GM19240 (cell line): ENCODE data around the gene UHRF1.
"Not testable (repeated sequence)": the region's sequence is repeated elsewhere in the genome, so short reads cannot be mapped to it uniquely, and the experiment has no call there.

Experiments used
- DNase-seq: peaks from one replicate; pipeline ENCODE4 v3.0.0; 2011; ENCODE audit warnings: low spot score; ENCODE audit not compliant: insufficient read length

Gene UHRF1

DNA sequence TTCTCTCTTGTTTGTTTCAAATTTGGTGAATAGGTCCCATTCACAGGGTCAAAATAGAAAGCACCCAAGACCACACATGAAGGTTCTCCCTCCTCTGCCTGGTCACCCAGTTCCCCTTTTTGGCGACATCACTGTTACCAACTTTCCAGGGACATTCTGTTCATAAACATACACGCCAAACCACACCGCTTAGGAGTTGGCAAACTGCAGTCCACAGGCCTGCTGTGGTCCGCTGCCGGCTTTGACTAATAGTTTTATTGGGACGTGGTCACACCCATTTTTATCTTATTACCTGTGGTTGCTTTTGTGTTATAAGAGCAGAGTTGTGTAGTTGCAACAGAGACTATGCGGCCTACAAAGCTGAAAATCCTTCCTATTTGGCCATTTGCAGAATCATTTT lies 24.2 kb downstream of the UHRF1 start:
- no peak for DNase-seq

DNA sequence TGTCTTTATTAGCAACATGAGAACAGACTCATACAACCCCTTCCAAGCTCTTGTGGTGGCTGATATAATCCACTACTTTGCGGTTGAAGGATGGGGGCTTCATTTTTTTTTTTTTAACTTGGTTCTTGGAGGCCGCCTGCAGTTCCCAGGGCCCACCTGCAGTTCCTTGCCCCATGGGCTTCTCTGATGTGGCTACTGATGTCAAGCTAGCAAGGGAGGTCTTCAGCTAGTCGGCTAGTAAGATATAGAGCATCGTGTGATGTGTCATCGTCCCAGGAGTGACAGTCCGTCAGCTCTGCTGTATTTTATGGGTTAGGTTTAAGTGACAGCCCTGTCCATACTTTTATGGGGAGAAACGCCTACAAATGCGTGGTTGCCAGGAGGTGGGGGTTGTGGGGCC lies 26.1 kb downstream of the UHRF1 start:
- no peak for DNase-seq

DNA sequence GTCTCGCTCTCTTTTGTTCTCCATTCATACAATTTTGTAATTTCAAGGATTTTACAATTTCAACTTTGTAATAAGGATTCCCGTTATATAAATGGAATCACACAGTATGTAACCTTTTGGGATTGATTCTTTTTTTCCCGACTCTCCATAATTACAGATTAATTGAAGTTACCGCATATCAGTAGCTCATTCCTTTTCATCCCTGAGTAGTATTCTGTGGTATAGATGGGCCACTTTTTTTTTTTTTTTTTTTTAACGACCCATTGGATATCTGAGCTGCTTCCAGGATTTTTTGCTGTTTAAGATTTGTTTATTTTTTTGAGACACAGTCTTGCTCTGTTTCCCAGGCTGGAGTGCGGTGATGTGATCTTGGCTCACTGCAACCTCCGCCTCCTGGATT lies 27.8 kb downstream of the UHRF1 start:
- DNase-seq = no peak

DNA sequence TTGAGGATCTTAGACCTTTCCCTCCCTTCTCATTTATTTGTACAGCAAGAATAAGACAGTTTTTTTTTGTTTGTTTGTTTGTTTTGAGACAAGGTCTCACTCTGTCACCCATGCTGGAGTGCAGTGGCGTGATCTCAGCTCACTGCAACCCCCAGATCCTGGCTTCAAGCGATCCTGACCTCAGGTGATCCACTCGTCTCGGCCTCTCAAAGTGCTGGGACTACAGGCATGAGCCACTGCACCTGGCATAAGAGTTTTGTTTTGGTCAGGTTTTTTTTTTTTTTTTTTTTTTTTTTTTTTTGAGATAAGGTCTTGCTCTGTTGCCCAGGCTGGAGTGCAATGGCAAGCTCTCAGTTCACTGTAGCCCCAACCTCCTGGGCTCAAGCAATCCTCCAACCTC lies 29.2 kb downstream of the UHRF1 start:
- DNase-seq = not testable (repeated sequence)

DNA sequence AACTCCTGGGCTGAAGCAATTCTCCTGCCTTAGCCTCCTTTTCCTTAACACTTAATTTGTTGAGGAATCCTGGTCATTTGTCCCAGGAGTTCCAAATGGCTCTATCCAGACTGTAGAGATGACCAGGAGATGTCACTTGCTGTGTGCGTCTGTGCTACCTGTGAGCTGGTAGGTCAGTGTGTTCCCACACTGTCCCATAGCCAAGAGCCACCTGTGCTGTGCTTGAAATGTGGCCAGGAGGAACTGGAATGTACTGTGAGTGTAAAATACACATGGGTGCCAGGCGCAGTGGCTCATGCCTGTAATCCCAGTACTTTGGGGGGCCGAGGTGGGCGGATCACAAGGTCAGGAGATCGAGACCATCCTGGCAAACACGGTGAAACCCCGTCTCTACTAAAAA lies 30.2 kb downstream of the UHRF1 start:
- DNase-seq = no peak

DNA sequence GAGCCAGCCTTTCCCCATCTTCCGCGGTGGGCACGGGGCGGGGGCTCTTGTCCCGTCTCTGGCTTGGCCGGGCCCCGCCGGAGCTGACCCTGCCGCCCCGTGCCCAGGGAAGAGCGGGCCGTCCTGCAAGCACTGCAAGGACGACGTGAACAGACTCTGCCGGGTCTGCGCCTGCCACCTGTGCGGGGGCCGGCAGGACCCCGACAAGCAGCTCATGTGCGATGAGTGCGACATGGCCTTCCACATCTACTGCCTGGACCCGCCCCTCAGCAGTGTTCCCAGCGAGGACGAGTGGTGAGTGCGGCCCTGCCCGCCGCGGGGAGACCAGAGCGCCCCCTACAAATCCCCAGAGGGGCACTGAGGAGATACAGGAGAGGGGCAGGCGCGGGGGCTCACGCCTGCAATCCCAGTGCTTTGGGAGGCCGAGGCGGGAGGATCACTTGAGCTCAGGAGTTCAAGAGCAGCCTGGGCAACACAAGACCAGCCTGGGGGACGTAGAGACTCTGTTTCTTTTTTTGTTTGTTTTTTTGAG lies 32.4 kb downstream of the UHRF1 start:
- DNase-seq = not testable (repeated sequence)

DNA sequence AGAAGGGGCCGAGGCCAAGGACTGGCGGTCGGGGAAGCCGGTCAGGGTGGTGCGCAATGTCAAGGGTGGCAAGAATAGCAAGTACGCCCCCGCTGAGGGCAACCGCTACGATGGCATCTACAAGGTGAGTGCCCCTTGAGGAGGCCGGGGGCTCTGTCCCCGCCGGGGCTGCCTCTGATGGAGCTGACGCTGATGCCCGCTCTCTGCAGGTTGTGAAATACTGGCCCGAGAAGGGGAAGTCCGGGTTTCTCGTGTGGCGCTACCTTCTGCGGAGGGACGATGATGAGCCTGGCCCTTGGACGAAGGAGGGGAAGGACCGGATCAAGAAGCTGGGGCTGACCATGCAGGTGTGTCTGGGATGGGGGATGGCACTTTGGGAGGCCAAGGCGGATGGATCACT lies 41.3 kb downstream of the UHRF1 start:
- not testable (repeated sequence) for DNase-seq

DNA sequence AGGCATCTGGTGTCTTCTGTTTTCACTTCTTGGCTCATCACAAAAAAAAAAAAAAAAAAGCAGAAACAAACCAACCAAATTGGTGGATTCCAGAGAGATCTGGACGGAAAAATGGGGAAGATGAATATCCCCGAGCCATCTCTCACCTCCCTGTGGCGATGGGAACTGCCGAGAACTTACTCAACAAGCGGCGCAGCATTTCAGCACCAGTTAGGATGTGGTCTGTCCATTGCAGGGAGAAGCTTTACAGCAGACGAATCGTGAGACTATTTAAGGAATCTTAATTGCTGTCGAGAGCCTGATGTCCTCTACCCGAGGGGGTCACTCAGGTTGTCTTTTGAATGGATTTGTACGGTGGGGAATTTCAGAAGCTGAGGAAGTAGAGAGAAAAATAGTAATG lies 42.4 kb downstream of the UHRF1 start:
- no peak for DNase-seq

DNA sequence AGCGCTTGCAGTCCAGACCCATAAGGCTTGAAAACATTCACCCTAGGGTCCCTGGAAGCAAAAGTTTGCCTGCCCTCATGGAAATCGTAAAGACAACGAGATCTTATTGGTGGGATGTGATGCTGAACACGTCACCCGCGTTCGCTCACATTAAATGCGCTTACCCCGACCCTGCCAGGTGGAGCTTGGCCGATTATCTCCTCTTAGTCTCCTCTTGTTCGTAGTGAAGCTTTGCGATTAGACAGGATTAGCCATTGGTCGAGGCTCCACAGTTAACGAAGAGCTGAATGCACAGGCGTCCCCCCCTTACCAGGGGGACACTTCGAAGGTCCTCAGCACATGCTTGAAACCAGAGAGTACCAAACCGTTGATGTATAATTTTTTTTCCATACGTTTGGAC lies 43.6 kb downstream of the UHRF1 start:
- no peak for DNase-seq

DNA sequence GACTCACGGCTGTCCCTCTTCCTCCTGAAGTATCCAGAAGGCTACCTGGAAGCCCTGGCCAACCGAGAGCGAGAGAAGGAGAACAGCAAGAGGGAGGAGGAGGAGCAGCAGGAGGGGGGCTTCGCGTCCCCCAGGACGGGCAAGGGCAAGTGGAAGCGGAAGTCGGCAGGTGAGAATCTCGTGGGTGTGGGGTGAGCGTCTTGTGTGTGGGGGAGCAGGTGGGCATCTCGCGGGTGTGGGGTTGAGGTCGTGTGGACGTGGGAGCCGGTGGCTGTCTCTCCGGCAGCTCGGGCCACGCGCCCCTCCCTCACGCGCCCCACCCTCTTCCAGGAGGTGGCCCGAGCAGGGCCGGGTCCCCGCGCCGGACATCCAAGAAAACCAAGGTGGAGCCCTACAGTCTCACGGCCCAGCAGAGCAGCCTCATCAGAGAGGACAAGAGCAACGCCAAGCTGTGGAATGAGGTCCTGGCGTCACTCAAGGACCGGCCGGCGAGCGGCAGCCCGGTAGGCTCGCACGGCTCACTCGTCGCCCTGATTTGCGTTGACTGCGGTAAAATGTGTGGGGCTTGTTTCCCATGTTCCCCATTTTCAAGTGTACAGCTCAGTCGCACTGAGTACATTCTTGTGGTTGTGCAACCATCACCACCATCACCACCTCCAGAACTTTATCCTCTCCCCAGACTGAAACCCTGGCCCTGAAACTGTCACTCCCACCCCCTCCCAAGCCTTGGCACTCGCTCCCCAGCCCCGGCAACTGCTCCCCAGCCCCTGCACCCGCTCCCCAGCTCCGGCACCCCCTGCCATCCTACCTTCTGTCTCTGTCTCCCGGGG lies 45.2 kb downstream of the UHRF1 start:
- DNase-seq = not testable (repeated sequence)

DNA sequence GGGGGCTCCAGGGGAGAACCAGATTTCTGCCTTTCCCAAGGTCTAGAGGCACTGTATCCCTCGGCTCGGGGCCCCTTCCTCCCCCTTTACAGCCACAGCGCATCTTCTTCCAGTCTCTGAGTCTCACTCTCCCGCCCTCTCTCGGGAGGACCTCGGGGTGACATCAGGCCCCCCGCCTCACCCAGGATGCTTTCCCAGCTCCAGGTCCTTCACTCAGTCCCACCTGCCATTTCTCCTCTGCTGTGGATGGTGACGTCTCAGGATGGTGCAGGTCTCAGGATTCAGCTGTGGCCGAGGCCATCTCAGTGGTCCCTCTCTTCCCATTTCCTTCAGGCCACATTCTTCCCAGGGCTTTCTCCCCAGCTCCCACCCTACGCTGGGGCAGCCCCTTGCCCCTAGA lies 46.0 kb downstream of the UHRF1 start:
- no peak for DNase-seq

DNA sequence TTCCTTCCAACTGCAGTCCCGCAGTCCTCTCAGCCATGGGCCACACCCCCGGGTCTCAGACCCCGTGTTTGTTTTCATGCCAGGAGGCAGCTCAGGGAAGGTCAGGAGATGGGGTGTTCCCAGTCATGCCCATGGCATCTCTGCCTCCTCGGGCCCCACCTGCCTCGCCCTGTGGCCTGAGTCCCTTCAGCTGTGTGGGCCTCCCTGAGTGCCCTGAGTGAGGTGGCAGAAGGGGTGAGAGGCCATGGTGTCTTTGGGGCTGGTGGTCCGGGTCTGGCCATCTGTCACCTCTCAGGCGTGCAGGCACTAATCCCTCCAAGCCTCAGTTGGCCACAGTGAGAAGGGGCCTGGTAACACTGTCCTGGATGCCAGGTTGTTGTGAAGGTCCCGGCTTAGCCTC lies 48.7 kb downstream of the UHRF1 start:
- DNase-seq = no peak

DNA sequence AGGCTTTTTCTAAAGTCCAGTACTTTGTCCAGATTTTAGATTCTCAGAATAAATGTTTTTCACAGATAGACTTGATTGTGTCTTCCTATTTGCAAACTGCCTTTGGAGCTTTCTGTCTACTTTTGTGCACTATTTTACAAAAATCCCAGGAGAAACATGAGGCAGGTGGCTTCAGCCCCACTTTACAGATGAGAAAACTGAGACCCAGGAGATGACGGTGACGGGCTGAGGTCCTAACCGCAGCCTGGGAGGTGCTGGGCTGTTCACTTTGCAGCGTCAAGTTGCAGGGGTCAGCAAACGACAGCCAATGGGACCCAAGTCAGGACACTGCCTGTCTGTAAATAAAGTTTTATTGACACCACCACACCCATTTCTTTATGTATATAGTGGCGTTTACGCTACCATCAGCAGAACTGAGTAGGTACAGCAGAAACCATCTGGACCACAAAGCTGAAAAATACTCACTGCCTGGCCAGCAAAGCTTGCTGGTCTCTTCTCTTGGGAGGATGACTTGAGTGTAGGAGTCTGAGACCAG lies 52.9 kb downstream of the UHRF1 start:
- no peak for DNase-seq

DNA sequence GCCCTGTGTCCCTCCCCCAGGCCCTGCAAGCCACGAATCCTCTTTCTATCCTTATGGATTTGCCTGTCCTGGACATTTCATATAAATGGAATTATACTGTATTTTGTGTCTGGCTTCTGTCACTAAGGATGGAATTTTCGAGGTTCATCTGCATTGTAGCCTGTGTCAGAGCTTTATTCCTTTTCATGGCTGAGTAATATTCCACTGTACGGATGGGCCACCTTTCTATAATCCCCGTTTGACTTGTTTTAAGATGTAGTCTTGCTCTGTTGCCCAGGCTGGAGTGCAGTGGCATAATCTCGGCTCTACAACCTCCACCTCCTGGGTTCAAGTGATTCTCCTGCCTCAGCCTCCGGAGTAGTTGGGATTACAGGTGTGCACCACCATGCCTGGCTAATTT lies 55.8 kb downstream of the UHRF1 start:
- DNase-seq = no peak

DNA sequence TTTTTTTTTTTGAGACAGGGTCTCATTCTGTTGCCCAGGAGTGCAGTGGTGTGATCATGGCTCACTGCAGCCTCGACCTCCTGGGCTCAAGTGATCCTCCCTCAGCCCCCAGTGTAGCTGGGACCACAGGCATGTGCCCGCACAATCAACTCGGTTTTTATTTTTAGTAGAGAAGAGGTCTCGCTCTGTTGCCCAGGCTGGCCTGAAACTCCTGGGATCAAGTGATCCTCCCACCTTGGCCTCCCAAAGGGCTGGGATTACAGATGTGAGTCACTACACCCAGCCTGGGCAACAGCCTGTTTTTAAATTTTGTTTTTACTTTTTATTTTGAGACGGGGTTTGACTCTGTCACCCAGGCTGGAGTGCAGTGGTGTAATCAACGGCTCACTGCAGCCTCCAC lies 57.3 kb downstream of the UHRF1 start:
- no peak for DNase-seq

DNA sequence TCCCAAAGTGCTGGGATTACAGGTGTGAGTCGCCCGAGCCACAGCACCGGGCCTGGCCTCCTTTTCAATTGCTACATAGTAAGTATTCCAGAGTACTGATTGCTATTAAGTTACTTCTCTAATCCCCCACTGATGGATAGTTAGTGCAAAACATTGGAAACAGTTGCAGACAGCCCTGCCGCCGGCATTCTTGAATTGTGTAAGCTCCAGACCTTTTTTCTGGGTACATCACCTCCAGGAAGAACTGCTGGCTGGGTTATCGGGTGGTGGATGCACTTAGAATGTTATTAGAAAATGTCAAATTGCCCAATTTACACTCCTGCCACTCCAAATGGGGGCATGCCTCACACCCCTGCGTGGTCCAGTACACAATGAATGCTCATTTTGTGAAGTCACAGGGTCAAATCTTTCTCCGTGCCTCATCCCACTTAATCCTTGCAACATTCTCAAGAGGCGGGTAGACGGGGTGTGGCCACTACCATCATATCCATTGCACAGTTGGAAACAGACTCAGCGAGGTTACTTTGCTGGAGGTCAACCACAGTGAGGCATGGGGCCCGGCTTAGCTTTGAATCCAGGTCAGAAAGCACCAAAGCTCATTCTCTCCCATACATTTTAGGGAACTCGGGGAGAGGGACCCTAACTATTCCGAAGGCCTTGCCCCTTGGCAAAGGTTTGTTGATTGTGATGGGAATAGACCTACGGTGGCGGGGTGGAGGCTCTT lies 58.6 kb downstream of the UHRF1 start:
- DNase-seq = no peak

DNA sequence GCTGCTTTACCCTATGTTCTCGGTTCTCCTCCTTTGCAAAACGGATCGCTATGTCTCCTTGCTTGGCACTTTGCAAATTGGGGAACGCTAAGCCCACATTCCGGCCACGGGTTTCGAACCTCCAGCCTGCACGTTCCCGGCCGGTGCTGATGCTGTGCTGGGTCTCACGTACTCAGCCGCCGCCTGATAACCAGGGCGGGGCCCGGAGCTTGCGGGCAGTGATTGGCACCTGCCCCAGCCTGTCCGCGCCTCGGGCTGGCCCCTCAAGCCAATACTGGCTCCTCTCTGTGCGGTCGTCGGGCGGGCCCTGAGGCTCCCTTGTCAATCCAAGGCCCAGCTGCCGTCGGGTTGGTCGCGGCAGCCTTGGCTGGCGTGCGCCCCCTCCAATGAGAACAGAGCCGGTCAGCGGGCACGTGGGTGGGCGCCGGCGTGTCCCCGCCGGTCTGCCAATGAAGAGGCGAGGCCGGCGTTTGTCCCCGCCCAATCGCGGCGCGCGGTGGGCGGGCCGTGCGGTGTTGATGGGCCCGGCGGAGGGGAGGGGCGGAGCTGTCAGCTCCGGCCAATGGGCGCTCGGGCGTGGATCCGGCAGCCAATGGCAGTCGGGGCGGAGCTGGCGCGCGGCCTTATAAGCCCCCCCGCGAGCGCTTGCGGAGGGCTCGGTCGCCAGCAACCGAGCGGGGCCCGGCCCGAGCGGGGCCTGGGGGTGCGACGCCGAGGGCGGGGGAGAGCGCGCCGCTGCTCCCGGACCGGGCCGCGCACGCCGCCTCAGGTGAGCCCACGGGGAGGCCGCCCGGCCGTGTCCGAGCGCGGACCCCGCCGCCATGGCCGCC lies 59.4 kb downstream of the UHRF1 start, which contains the start of gene KDM4B:
KDM4B (plus strand) TSS at position 652 of the 830 bp plus-strand sequence. CDS start 63,778 bp downstream, outside the sequence.
- peak; percentile 99 for DNase-seq

DNA sequence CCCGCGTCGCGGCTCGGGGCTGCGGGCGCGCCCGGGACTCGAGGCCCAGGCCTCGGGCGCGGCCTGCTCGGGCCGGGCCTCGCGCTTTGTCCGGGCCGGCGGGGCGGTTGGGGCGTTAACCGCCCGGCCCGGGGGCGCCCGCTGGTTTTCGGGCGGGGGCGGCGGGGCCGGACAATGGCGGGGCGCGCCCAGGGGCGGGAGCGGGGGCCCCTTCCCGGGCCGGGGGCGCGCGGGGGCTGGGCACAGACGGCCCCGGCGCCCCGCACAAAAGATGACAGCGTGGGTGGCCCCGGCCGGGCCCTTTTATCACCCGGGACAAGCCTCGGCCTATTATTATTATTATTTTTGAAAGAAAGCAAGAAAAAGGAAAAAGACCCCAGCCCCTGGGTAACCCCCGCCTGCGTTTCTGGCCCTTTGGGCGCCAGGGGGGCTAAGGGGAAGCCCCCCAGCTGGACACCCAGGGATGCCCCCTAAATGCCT lies 60.0 kb downstream of the UHRF1 start:
- no peak for DNase-seq

DNA sequence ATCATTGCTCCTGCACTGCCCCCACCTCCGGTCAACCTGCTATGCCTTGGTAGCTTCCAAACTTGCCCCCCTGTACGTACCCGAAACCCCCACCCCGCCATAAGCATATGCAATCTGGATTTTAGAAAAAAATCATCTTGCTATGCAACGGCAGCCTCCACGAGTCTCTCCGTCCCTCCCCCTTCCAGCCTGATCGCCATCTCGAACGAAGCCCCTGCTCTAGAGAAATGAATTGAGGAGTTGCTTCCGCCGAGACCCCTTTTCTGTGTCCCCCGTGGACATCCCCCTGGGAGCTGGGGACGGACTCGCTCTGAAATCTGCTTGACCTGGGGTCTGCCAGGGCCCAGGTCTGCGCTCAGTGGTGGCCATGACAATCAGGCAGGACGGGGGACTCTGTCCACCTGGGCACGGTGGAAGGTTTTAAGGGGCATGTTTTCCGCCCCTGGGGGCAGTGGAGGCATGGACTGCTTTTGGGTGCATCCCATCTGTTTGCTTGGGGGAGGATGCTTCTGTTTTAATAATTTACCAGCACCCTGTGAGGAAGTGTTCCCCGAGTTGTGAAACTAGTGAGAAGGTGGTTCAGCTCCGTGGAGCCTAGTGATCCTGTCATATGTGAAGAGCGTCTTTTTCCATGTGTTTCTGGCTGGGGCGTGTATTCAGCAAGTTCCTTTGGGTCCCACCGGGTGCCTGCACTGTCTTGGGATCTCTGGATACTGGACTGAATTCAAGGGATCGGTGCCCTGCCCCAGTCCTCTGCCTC lies 60.7 kb downstream of the UHRF1 start:
- peak; percentile 41 for DNase-seq
